Loucy (cell line): ENCODE results near the gene ZNF511.

ENCODE experiments used
- H2AFZ ChIP-seq: fragments of 200-600 bp; sonication (generic); 2 replicates; pipeline ENCODE4 v1.6.0; 2016; ENCODE audit warnings: antibody characterized with exemption, mild to moderate bottlenecking, low read length, moderate library complexity
- H3F3A ChIP-seq: fragments of 200-600 bp; 2 replicates; pipeline ENCODE4 v1.6.0; 2016; ENCODE audit warnings: antibody characterized with exemption, low read depth, mild to moderate bottlenecking
- H3K27me3 ChIP-seq: fragments of 200-600 bp; sonication (generic); 2 replicates; pipeline ENCODE4 v1.6.1; 2014; ENCODE audit warnings: low read length, mild to moderate bottlenecking; ENCODE audit not compliant: insufficient read depth, poor library complexity, severe bottlenecking
- H3K36me3 ChIP-seq: fragments of 200-600 bp; sonication (generic); 2 replicates; pipeline ENCODE4 v1.6.1; 2016; ENCODE audit warnings: low read length; ENCODE audit not compliant: insufficient read depth
- H3K4me1 ChIP-seq: fragments of 200-600 bp; sonication (generic); 2 replicates; pipeline ENCODE4 v1.5.1; 2014; ENCODE audit warnings: low read length, mild to moderate bottlenecking; ENCODE audit not compliant: insufficient read depth, poor library complexity, severe bottlenecking
- H3K4me2 ChIP-seq: fragments of 200-600 bp; sonication (generic); 2 replicates; pipeline ENCODE4 v1.6.0; 2014; ENCODE audit warnings: antibody characterized with exemption, low read length, low read depth, mild to moderate bottlenecking; ENCODE audit not compliant: poor library complexity, severe bottlenecking
- H3K4me3 ChIP-seq: fragments of 200-600 bp; sonication (generic); 2 replicates; pipeline ENCODE4 v1.5.1; 2014; ENCODE audit warnings: low read length, mild to moderate bottlenecking, mixed read lengths; ENCODE audit not compliant: poor library complexity, severe bottlenecking
- H3K79me2 ChIP-seq: fragments of 200-600 bp; sonication (generic); 2 replicates; pipeline ENCODE4 v1.6.1; 2014; ENCODE audit warnings: low read length; ENCODE audit not compliant: insufficient read depth
- H3K9ac ChIP-seq: fragments of 200-600 bp; sonication (generic); 2 replicates; pipeline ENCODE4 v1.6.0; 2014; ENCODE audit warnings: mild to moderate bottlenecking, low read depth, low read length, moderate library complexity; ENCODE audit not compliant: poor library complexity, severe bottlenecking
- H3K9me2 ChIP-seq: fragments of 200-600 bp; sonication (generic); replicated peaks from 2 replicates; pipeline ENCODE4 v1.6.1; 2016; ENCODE audit warnings: low read depth, low read length, mixed read lengths
- H3K9me3 ChIP-seq: fragments of 200-600 bp; sonication (generic); 2 replicates; pipeline ENCODE4 v1.6.1; 2014; ENCODE audit warnings: mild to moderate bottlenecking, antibody characterized with exemption, low read length, low read depth; ENCODE audit not compliant: insufficient read depth
- H4K20me1 ChIP-seq: fragments of 200-600 bp; sonication (generic); 2 replicates; pipeline ENCODE4 v1.6.0; 2014; ENCODE audit warnings: antibody characterized with exemption, low read length, mild to moderate bottlenecking; ENCODE audit not compliant: insufficient read depth, poor library complexity, severe bottlenecking
- EZH2phosphoT487 ChIP-seq: fragments of 200-600 bp; IDR thresholded peaks from 2 replicates; pipeline ENCODE4 v1.6.1; 2018; ENCODE audit warnings: antibody characterized with exemption, mild to moderate bottlenecking, moderate library complexity, borderline replicate concordance
- TF ChIP-seq, protein P1 (sequence below): fragments of 200-600 bp; sonication (generic); conservative IDR thresholded peaks from 2 replicates; pipeline ENCODE4 v1.5.1; 2014; ENCODE audit warnings: mild to moderate bottlenecking, antibody characterized with exemption, low read length

ZNF511 gene

DNA sequence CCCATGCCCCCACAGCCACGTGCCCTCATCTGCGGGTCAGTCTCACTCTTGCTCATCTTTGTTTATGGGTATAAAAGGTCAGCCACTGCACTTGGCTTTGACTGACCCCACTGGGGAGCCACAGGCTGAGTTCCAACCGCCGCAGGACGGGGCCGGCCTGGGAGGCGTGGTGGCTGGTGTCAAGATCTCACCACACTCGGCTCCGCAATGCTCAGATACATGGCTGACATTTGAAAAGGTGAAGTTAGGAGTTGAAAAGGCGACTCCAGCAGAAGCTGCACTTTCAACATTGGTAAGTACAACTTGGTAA lies 14.9 kb upstream of the ZNF511 start:
- H3K9me3 ChIP-seq: no peaks in the 10 kb centered on the region
- no peaks in the 10 kb centered on the region for H4K20me1 ChIP-seq
- no peaks in the 10 kb centered on the region for H3K79me2 ChIP-seq
- no peaks in the 10 kb centered on the region for H3F3A ChIP-seq
- no peak for TF ChIP-seq EZH2phosphoT487
- TF ChIP-seq, protein P1, sequence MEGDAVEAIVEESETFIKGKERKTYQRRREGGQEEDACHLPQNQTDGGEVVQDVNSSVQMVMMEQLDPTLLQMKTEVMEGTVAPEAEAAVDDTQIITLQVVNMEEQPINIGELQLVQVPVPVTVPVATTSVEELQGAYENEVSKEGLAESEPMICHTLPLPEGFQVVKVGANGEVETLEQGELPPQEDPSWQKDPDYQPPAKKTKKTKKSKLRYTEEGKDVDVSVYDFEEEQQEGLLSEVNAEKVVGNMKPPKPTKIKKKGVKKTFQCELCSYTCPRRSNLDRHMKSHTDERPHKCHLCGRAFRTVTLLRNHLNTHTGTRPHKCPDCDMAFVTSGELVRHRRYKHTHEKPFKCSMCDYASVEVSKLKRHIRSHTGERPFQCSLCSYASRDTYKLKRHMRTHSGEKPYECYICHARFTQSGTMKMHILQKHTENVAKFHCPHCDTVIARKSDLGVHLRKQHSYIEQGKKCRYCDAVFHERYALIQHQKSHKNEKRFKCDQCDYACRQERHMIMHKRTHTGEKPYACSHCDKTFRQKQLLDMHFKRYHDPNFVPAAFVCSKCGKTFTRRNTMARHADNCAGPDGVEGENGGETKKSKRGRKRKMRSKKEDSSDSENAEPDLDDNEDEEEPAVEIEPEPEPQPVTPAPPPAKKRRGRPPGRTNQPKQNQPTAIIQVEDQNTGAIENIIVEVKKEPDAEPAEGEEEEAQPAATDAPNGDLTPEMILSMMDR: no peak
- no peak overlapping the region for H2AFZ ChIP-seq
- H3K4me2 ChIP-seq: no peak overlapping the region
- H3K9me2 ChIP-seq: no peaks in the 10 kb centered on the region
- H3K36me3 ChIP-seq: peaks cover 67% of the 10 kb centered on the region; the same call in 1 of the 2 replicates
- H3K9ac ChIP-seq: no peak overlapping the region
- no peaks in the 10 kb centered on the region for H3K27me3 ChIP-seq
- no peaks in the 10 kb centered on the region for H3K4me1 ChIP-seq
- H3K4me3 ChIP-seq: no peak overlapping the region

DNA sequence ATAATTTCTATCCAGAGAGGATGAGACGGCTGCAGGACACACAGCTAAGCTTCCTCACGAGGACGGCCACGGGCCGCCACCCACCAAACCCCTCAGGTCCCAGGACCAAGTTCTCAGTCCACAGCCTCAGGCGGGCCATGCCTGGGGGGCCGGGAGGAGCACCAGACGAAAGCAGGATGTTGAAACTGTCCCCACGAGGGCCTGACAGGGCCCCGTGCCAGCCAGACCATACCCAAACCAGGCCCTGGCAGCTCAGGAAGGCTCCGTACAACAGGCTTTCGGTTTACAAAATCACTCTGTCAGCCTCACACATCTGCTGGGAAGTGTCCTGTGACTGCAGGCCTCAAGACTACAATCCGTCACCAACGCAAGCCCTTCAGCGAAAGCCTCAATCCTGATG lies 14.5 kb upstream of the ZNF511 start:
- no peak overlapping the region for H2AFZ ChIP-seq
- H3K36me3 ChIP-seq: peaks cover 67% of the 10 kb centered on the region; the same call in 1 of the 2 replicates
- no peak overlapping the region for H3K4me3 ChIP-seq
- no peak overlapping the region for H3K4me2 ChIP-seq
- H3K9ac ChIP-seq: no peak overlapping the region
- H3K27me3 ChIP-seq: no peaks in the 10 kb centered on the region
- no peaks in the 10 kb centered on the region for H4K20me1 ChIP-seq
- no peaks in the 10 kb centered on the region for H3F3A ChIP-seq
- no peaks in the 10 kb centered on the region for H3K9me3 ChIP-seq
- H3K4me1 ChIP-seq: no peaks in the 10 kb centered on the region
- TF ChIP-seq, protein P1: no peak
- no peak for TF ChIP-seq EZH2phosphoT487
- no peaks in the 10 kb centered on the region for H3K79me2 ChIP-seq
- no peaks in the 10 kb centered on the region for H3K9me2 ChIP-seq

DNA sequence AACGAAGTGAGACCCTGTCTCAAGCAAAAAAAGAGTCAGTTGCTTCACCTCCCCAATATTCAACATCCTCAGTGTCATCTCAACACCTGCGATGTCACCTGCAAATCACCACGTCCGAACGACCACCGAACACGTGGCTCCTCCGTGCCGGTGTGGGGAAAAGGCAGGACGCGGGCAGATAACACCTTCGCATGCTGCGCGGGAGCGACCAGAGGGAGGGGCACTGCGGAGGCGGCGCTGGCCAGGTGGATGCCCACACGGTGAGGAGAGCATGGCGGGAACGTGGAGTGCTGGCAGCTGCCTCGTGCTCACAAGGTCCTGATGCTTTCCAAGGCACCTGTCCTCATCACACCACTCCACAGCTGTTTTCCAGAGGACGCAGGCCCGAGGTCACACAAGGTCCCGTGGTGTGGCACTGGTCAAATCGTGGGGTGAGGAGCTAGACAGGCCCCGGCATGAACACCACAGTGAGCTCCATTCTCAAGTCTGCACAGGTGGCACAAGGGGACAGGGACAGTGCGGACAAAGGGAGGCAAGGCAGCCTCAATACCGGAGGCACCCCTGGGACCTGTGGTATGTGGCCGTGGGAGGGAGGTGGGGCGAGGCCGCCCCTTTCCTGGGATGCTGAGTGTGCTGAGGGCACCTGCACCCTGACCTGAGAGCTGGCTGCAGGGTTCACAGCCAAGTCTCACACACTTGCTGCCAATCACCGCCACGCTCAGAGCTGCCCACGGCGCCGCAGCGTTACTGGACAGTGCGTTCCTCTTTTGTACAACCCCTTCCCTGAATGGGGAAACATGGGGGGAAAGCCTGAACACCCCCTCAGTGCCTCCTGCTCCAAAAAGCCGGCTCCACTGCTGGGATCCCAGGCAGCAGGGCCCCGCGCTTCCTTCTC lies 13.0 kb upstream of the ZNF511 start:
- Histone ChIP-seq H3K36me3 (peaks cover 75% of the 10 kb centered on the region; the same call in 1 of the 2 replicates), H3K9me3 (no peaks in the 10 kb centered on the region), H3K27me3 (no peaks in the 10 kb centered on the region), H3K4me1 (no peaks in the 10 kb centered on the region), H3K9ac (no peak overlapping the region), H4K20me1 (no peaks in the 10 kb centered on the region), H3K4me3 (no peak overlapping the region), H2AFZ (no peak overlapping the region), H3K79me2 (no peaks in the 10 kb centered on the region), H3K4me2 (no peak overlapping the region), H3F3A (no peaks in the 10 kb centered on the region), H3K9me2 (no peaks in the 10 kb centered on the region)
- TF ChIP-seq, protein P1: no peak
- no peak for TF ChIP-seq EZH2phosphoT487
